ENCODE measurements around the gene ABR. TPM values are rescaled to one million over a fixed set of nuclear protein-coding genes. Genes with fewer than 3 reads are reported as not detected.

Gene ABR
- polyA plus RNA-seq, 2 of the 4 experiments (the other 2 are of a cell fraction), result 70.9 to 73.8 TPM

DNA sequence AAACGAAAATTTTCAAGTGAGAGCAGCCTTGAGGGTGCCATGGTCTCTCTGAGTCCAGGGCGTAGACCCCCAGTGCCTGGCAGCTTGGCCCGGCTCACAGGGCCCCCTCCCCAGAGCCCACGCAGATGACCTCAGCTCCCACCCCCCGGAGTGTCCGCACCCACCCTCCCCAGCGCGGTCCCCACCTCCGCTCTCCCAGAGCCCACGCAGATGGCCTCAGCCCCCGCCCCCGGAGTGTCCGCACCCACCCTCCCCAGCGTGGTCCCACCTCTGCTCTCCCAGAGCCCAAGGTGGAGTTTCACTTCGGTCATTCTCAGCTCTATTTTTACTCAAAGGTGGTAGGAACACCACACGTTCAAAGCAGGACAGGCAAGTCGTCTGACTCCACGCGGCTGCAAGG is 13.9 kb downstream of the ABR start (continued):
- TF ChIP-seq HOXB13 (CRISPR knock-in tag; IDR thresholded peaks at IDR 0.05; ENCODE audit: low read depth), result no peak

DNA sequence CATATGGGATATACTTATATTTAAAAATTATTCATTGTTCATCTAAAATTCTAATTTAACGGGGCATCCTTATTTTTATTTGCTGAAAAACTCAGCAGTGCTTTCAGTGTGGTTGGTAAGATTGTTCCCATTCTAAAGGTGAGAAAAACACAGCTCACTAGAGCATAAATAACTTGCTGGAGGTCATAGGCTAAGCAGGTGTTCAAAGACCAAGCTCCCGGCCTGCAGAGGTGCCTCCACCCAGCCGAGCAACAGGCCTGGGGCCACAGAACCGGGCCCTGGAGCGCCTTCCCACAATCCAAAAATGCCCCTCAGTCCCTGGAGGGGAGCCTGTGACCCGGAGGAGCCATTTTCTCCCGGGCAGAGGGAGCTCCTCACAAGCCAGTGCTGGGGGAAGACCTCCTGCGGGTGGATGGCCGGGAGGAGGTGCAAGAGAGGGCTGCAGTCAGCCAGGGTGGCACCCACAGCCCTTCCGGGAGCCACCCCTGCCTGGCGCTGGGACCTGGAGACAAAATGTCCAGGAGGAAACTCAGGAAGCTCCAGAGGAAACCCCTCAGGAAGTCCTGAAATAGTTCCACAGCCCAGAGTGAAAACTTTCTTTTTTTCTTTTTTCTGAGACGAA is 14.7 kb downstream of the ABR start:
- no peaks in the 10 kb centered on the region for H3K4me1 ChIP-seq
- DNase-seq (ENCODE audit: low read depth in 1 of 2, low spot score in 1 of 2) (no peak), FAIRE-seq (no peak), ATAC-seq (peak; percentile 16 to 48; a peak in 3 of 6 replicates)
- ChIA-PET CTCF (interaction anchor here (0.9 to 6.0 kb wide), 8 partner anchors 8 to 109 kb away, joined by 3 to 60 read pairs (median 8); no protein-coding TSS in a partner anchor), POLR2A (no interaction called here)
- H3K4me2 ChIP-seq, result no peak overlapping the region
- H3K9me3 ChIP-seq, result no peaks in the 10 kb centered on the region
- H3K27ac ChIP-seq, result no peak overlapping the region
- WGBS (ENCODE audit: missing lambda C conversion rate), result 55% methylated on average over 12 of the region's 12 CpGs
- no peak overlapping the region for H3K4me3 ChIP-seq
- TF ChIP-seq MAX (IDR thresholded peaks at IDR 0.05) (no peak), NFE2L2 (conservative IDR thresholded peaks at IDR 0.05; ENCODE audit: low read length) (no peak), SMC3 (IDR thresholded peaks at IDR 0.05) (no peak), ZFP36 (IDR thresholded peaks at IDR 0.05; ENCODE audit: borderline replicate concordance, partially characterized antibody) (no peak), HES2 (IDR thresholded peaks at IDR 0.05) (no peak), RNF2 (IDR thresholded peaks at IDR 0.05; ENCODE audit: borderline replicate concordance, low read depth) (no peak), ZNF302 (CRISPR knock-in tag; IDR thresholded peaks at IDR 0.05) (no peak), TP53 (CRISPR knock-in tag; IDR thresholded peaks at IDR 0.05) (no peak), ZC3H11A (IDR thresholded peaks at IDR 0.05) (no peak), PHF8 (IDR thresholded peaks at IDR 0.05; ENCODE audit: borderline replicate concordance, low read depth) (no peak), KDM1A (IDR thresholded peaks at IDR 0.05; ENCODE audit: low read depth) (no peak)
- TF ChIP-seq, protein P1, sequence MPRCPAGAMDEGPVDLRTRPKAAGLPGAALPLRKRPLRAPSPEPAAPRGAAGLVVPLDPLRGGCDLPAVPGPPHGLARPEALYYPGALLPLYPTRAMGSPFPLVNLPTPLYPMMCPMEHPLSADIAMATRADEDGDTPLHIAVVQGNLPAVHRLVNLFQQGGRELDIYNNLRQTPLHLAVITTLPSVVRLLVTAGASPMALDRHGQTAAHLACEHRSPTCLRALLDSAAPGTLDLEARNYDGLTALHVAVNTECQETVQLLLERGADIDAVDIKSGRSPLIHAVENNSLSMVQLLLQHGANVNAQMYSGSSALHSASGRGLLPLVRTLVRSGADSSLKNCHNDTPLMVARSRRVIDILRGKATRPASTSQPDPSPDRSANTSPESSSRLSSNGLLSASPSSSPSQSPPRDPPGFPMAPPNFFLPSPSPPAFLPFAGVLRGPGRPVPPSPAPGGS (IDR thresholded peaks at IDR 0.05), result no peak
- TF ChIP-seq, protein P2, sequence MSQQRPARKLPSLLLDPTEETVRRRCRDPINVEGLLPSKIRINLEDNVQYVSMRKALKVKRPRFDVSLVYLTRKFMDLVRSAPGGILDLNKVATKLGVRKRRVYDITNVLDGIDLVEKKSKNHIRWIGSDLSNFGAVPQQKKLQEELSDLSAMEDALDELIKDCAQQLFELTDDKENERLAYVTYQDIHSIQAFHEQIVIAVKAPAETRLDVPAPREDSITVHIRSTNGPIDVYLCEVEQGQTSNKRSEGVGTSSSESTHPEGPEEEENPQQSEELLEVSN (IDR thresholded peaks at IDR 0.05; ENCODE audit: borderline replicate concordance, low read depth), result no peak

DNA sequence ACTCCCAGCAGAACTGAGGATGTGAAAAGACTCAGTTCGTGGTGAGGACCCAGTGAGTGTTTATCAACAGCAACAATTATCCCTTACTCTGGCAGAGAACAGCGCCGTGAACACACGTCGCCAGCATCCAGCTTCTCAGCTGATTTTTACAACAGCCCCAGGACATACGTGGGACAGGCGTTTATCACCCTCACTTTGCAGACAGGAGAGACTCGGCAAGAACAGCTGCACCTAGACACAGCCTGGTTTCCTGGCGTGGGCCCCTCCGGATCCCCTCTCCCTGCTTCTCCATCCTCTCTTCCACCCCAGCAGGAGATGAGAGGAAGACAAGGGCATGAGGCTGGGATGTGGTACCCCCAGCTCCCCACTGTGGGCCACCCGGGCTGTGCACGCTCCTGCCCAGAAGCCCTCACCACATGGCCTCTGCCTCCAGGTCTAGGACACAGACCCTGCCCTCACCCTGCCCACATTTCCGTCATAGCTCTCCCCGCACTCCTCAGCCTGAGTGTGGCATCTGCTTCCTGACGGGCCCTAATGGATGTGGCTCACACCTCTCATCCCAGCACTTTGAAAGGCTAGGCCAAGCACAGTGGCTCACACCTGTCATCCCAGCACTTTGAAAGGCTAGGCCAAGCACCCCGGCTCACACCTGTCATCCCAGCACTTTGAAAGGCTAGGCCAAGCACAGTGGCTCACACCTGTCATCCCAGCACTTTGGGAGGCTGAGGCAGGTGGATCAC is 17.5 kb downstream of the ABR start:
- 80% methylated on average over 16 of the region's 16 CpGs for WGBS (ENCODE audit: missing lambda C conversion rate)

More for the DNA sequence above, 17.5 kb downstream of the ABR start:
- Histone ChIP-seq H3K4me1 (no peaks in the 10 kb centered on the region), H3K27ac (no peak overlapping the region), H3K4me3 (no peak overlapping the region), H3K9me3 (no peaks in the 10 kb centered on the region), H3K4me2 (no peak overlapping the region)
- ATAC-seq, result no peak
- CTCF ChIA-PET, result interaction anchor here (1.0 to 4.2 kb wide), 6 partner anchors 8 to 42 kb away, joined by 3 to 23 read pairs (median 5); no protein-coding TSS in a partner anchor
- no peak for FAIRE-seq
- POLR2A ChIA-PET, result no interaction called here
- TF ChIP-seq ZC3H11A (IDR thresholded peaks at IDR 0.05) (no peak), MAFK (IDR thresholded peaks at IDR 0.05; ENCODE audit: partially characterized antibody) (no peak)
- TF ChIP-seq, protein P3, sequence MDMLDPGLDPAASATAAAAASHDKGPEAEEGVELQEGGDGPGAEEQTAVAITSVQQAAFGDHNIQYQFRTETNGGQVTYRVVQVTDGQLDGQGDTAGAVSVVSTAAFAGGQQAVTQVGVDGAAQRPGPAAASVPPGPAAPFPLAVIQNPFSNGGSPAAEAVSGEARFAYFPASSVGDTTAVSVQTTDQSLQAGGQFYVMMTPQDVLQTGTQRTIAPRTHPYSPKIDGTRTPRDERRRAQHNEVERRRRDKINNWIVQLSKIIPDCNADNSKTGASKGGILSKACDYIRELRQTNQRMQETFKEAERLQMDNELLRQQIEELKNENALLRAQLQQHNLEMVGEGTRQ (IDR thresholded peaks at IDR 0.05), result no peak
- no peak for DNase-seq (ENCODE audit: low read depth in 1 of 2, low spot score in 1 of 2)
